Tibial artery (tissue), 4 donors: ENCODE data around the gene C1orf198.

Experiments
- DNase-seq, 2 donors: peaks; one replicate each; pipeline ENCODE4 v3.0.0-alpha.2; 2019
- H3K27ac ChIP-seq, 2 donors: fragments of 200-600 bp; sonication (generic) in 1 of 2; 1 replicate in 1 of 2; 2 replicates in 1 of 2; pipeline ENCODE4 v1.5.1; 2018 to 2019; ENCODE audit warnings: mild to moderate bottlenecking in 1 of 2
- H3K27me3 ChIP-seq, 2 donors: fragments of 200-600 bp; sonication (generic) in 1 of 2; one replicate each; pipeline versions ENCODE4 v1.5.1 to v1.6.0; 2016 to 2019
- H3K36me3 ChIP-seq, 3 donors: fragments of 200-600 bp; sonication (generic) in 2 of 3; one replicate each; pipeline ENCODE4 v1.5.1; 2016 to 2019; ENCODE audit warnings: mild to moderate bottlenecking in 2 of 3
- H3K4me1 ChIP-seq, 4 donors: fragments of 200-600 bp; sonication (generic) in 2 of 4; 1 replicate in 3 of 4; 2 replicates in 1 of 4; pipeline ENCODE4 v1.5.1; 2016 to 2019
- H3K4me3 ChIP-seq, 2 donors: fragments of 200-600 bp; sonication (generic) in 1 of 2; 1 replicate in 1 of 2; 2 replicates in 1 of 2; pipeline ENCODE4 v1.5.1; 2018 to 2019; ENCODE audit warnings: mild to moderate bottlenecking in 2 of 2
- H3K9me3 ChIP-seq, 3 donors: fragments of 200-600 bp; sonication (generic) in 1 of 3; one replicate each; pipeline ENCODE4 v1.5.1; 2016 to 2019
- CTCF ChIP-seq, 2 experiments: fragments of 200-600 bp in 1 of 2; fragments of 450-650 bp in 1 of 2; IDR thresholded peaks; one replicate each; pipeline ENCODE4 v1.5.1; 2017 to 2019; ENCODE audit warnings: antibody characterized with exemption in 2 of 2, mild to moderate bottlenecking in 1 of 2, moderate library complexity in 1 of 2
- intact Hi-C: fragments of 100-400 bp; cut with DNase I; formaldehyde crosslinking; loops from one replicate; pipeline ENCODE4 v1.15.0; 2023; ENCODE audit warnings: low total_unique reads

C1orf198 gene

GRCh38 chr1:230867903-230868735 is at the start of gene C1orf198:
Gene C1orf198 (minus strand): TSS chr1:230868521. CDS start chr1:230868512, 9 bp downstream.
- H3K4me3 ChIP-seq: peak within 1 kb of the TSS; percentile 83 to 86
- H3K27ac ChIP-seq: peak within 1 kb of the TSS; percentile 89 to 97
- peaks cover 5 to 54% (median 39%) of the 10 kb centered on the region in 4 donors for H3K4me1 ChIP-seq
- H3K27me3 ChIP-seq: no peaks in the 10 kb centered on the region
- no peaks in the 10 kb centered on the region for H3K36me3 ChIP-seq
- intact Hi-C loops: loop anchor here (10.0 kb wide), 1 partner anchor 107 kb away; the partner anchor contains the start of genes ARV1 and TTC13
- no peak for TF ChIP-seq CTCF (IDR thresholded peaks at IDR 0.05)
- no peaks in the 10 kb centered on the region for H3K9me3 ChIP-seq
- peak in 1 of 2 donors; percentile 88 for DNase-seq

- Histone ChIP-seq H3K36me3 (peaks cover 13 to 19% (median 18%) of the 10 kb centered on the region in 3 donors), H3K27ac (no peak overlapping the region), H3K4me1 (peaks cover 0 to 10% (median 9%) of the 10 kb centered on the region in 4 donors), H3K9me3 (no peaks in the 10 kb centered on the region), H3K27me3 (no peaks in the 10 kb centered on the region), H3K4me3 (no peak overlapping the region)
- peak; percentile 49 to 59 for TF ChIP-seq CTCF (IDR thresholded peaks at IDR 0.05)
- peak; percentile 71 to 75 for DNase-seq
- intact Hi-C loops: loop anchor here (2.0 to 5.0 kb wide), 2 partner anchors 119 to 295 kb away; no protein-coding TSS in a partner anchor
Observed at GRCh38 chr1:230917284-230918135, 49.2 kb upstream of the C1orf198 start.

GRCh38 chr1:230916587-230917283 is 48.4 kb upstream of the C1orf198 start:
- Histone ChIP-seq H3K4me3 (no peak overlapping the region), H3K9me3 (no peaks in the 10 kb centered on the region), H3K27me3 (no peaks in the 10 kb centered on the region), H3K27ac (no peak overlapping the region), H3K36me3 (peaks cover 13 to 18% (median 15%) of the 10 kb centered on the region in 3 donors), H3K4me1 (peaks cover 0 to 12% (median 9%) of the 10 kb centered on the region in 4 donors)
- TF ChIP-seq CTCF (IDR thresholded peaks at IDR 0.05): no peak
- DNase-seq: no peak
- intact Hi-C loops: loop anchor here (2.0 to 5.0 kb wide), 2 partner anchors 118 to 296 kb away; no protein-coding TSS in a partner anchor

- no peak overlapping the region for H3K27ac ChIP-seq
- H3K4me3 ChIP-seq: no peak overlapping the region
- no peaks in the 10 kb centered on the region for H3K9me3 ChIP-seq
- intact Hi-C loops: loop anchor here (5.0 kb wide), 1 partner anchor 297 kb away; no protein-coding TSS in a partner anchor
- no peaks in the 10 kb centered on the region for H3K27me3 ChIP-seq
- DNase-seq: no peak
- peaks cover 0 to 29% (median 21%) of the 10 kb centered on the region in 4 donors for H3K4me1 ChIP-seq
- H3K36me3 ChIP-seq: peaks cover 6 to 10% (median 10%) of the 10 kb centered on the region in 3 donors
- no peak for TF ChIP-seq CTCF (IDR thresholded peaks at IDR 0.05)
Observed at GRCh38 chr1:230915078-230915477, 46.8 kb upstream of the C1orf198 start.

- H3K9me3 ChIP-seq: no peaks in the 10 kb centered on the region
- no peak for DNase-seq
- H3K27ac ChIP-seq: peak overlapping the region; percentile 9 to 57
- no peak overlapping the region for H3K4me3 ChIP-seq
- peaks cover 0 to 36% (median 27%) of the 10 kb centered on the region in 4 donors for H3K4me1 ChIP-seq
- peaks cover 0 to 3% (median under 1%) of the 10 kb centered on the region in 3 donors for H3K36me3 ChIP-seq
- intact Hi-C loops: loop anchor here (5.0 kb wide), 1 partner anchor 36 kb away; no protein-coding TSS in a partner anchor
- no peak for TF ChIP-seq CTCF (IDR thresholded peaks at IDR 0.05)
- H3K27me3 ChIP-seq: no peaks in the 10 kb centered on the region
Observed at GRCh38 chr1:230913496-230913895, 45.2 kb upstream of the C1orf198 start.
